BLaER1 treated with 17β-estradiol and CSF1 and Interleukin-3, amounts not matched to agents 10 nM and 100 nM (cell line): ENCODE data around the gene EDAR.

Source experiments
- H3K27ac ChIP-seq, 11 experiments: shearing (Covaris generic); formaldehyde crosslinking; 2 replicates each; pipeline ENCODE4 v1.8.1; 2022
- H3K27me3 ChIP-seq, 11 experiments: shearing (Covaris generic); formaldehyde crosslinking; 2 replicates each; pipeline ENCODE4 v1.8.1; 2022
- H3K36me3 ChIP-seq, 11 experiments: shearing (Covaris generic); formaldehyde crosslinking; 2 replicates each; pipeline ENCODE4 v1.8.1; 2022
- H3K4me1 ChIP-seq, 10 experiments: shearing (Covaris generic); formaldehyde crosslinking; 2 replicates each; pipeline ENCODE4 v1.8.1; 2022
- H3K4me2 ChIP-seq, 11 experiments: shearing (Covaris generic); formaldehyde crosslinking; 2 replicates each; pipeline ENCODE4 v1.8.1; 2022
- H3K4me3 ChIP-seq, 10 experiments: shearing (Covaris generic); formaldehyde crosslinking; 2 replicates each; pipeline ENCODE4 v1.8.1; 2022
- H3K9ac ChIP-seq, 11 experiments: shearing (Covaris generic); formaldehyde crosslinking; 2 replicates each; pipeline ENCODE4 v1.8.1; 2022
- H3K9me3 ChIP-seq, 11 experiments: shearing (Covaris generic); formaldehyde crosslinking; replicated peaks in 1 of 11; 2 replicates each; pipeline ENCODE4 v1.8.1; 2022
- H4K20me1 ChIP-seq, 11 experiments: shearing (Covaris generic); formaldehyde crosslinking; 2 replicates each; pipeline ENCODE4 v1.8.1; 2022
- Cebpa-rat ChIP-seq, 11 experiments: shearing (Covaris generic); IDR thresholded peaks; 2 replicates each; pipeline ENCODE4 v1.8.1; 2022

Gene EDAR

GRCh38 chr2:108907822-108908712, 81.0 kb downstream of the EDAR start:
- Histone ChIP-seq H3K36me3 (no peaks in the 10 kb centered on the region), H3K27me3 (no peaks in the 10 kb centered on the region), H3K4me1 (peaks cover 0 to 17% (median 0%) of the 10 kb centered on the region in 10 experiments; a peak in 7 of 20 replicates), H3K9me3 (no peaks in the 10 kb centered on the region), H3K4me3 (no peak overlapping the region), H3K9ac (no peak overlapping the region), H4K20me1 (no peaks in the 10 kb centered on the region), H3K4me2 (peak overlapping the region in 7 of 11 experiments; percentile 15 to 46 (median 23); a peak in 10 of 22 replicates), H3K27ac (no peak overlapping the region)
- TF ChIP-seq Cebpa-rat (IDR thresholded peaks at IDR 0.05) = no peak

- H3K4me3 ChIP-seq = no peak overlapping the region
- H3K4me2 ChIP-seq = no peak overlapping the region
- no peaks in the 10 kb centered on the region for H3K36me3 ChIP-seq
- H3K27ac ChIP-seq = no peak overlapping the region
- H3K27me3 ChIP-seq = no peaks in the 10 kb centered on the region
- no peaks in the 10 kb centered on the region for H4K20me1 ChIP-seq
- no peaks in the 10 kb centered on the region for H3K9me3 ChIP-seq
- H3K9ac ChIP-seq = no peak overlapping the region
- H3K4me1 ChIP-seq = peaks cover 0 to 17% (median 0%) of the 10 kb centered on the region in 10 experiments; a peak in 7 of 20 replicates
- no peak for TF ChIP-seq Cebpa-rat (IDR thresholded peaks at IDR 0.05)
Observed at GRCh38 chr2:108906403-108907077, 82.5 kb downstream of the EDAR start.

DNA sequence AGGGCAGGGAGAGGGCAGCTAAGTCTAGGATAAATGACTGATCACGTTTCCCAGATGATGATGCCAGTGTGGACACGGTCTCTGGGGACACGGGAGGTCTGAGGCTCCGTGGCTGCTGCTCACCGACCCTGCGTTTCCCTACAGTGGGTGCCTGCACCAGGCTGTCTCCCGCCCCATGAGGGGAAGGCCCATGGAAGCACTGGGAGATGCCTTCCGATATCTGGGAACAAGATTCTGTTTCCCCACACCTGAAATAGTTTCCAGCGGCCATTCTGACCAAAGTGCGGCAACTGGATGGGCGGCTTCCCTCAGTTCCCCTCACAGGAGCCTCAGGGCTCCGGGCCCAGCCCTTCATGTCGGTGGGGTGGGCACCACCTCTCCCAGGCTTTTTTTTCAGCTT, 83.1 kb downstream of the EDAR start:
- Histone ChIP-seq H3K9me3 (peaks cover 0 to 2% (median 0%) of the 10 kb centered on the region in 11 experiments; a peak in 5 of 22 replicates), H3K4me1 (peaks cover 0 to 17% (median 0%) of the 10 kb centered on the region in 10 experiments; a peak in 7 of 20 replicates), H3K27me3 (no peaks in the 10 kb centered on the region), H4K20me1 (no peaks in the 10 kb centered on the region), H3K27ac (no peak overlapping the region), H3K4me3 (no peak overlapping the region), H3K4me2 (no peak overlapping the region), H3K9ac (no peak overlapping the region), H3K36me3 (no peaks in the 10 kb centered on the region)
- no peak for TF ChIP-seq Cebpa-rat (IDR thresholded peaks at IDR 0.05)

- H3K4me1 ChIP-seq = peaks cover 0 to 17% (median 0%) of the 10 kb centered on the region in 10 experiments; a peak in 7 of 20 replicates
- TF ChIP-seq Cebpa-rat (IDR thresholded peaks at IDR 0.05) = no peak
- H3K4me3 ChIP-seq = no peak overlapping the region
- no peaks in the 10 kb centered on the region for H3K27me3 ChIP-seq
- no peak overlapping the region for H3K4me2 ChIP-seq
- H3K9me3 ChIP-seq = peaks cover 2 to 9% (median 5%) of the 10 kb centered on the region in 11 experiments; a peak in 17 of 22 replicates
- H3K27ac ChIP-seq = no peak overlapping the region
- no peak overlapping the region for H3K9ac ChIP-seq
- no peaks in the 10 kb centered on the region for H4K20me1 ChIP-seq
- H3K36me3 ChIP-seq = no peaks in the 10 kb centered on the region
Observed at GRCh38 chr2:108905176-108905575, 83.8 kb downstream of the EDAR start.

- Histone ChIP-seq H4K20me1 (no peaks in the 10 kb centered on the region), H3K36me3 (no peaks in the 10 kb centered on the region), H3K4me2 (no peak overlapping the region), H3K9me3 (peaks cover 6 to 12% (median 8%) of the 10 kb centered on the region in 11 experiments; a peak in 17 of 22 replicates), H3K4me3 (no peak overlapping the region), H3K9ac (no peak overlapping the region), H3K4me1 (peaks cover 0 to 17% (median 0%) of the 10 kb centered on the region in 10 experiments; a peak in 7 of 20 replicates), H3K27me3 (no peaks in the 10 kb centered on the region), H3K27ac (no peak overlapping the region)
- no peak for TF ChIP-seq Cebpa-rat (IDR thresholded peaks at IDR 0.05)
Observed at GRCh38 chr2:108904680-108905079, 84.3 kb downstream of the EDAR start.

DNA sequence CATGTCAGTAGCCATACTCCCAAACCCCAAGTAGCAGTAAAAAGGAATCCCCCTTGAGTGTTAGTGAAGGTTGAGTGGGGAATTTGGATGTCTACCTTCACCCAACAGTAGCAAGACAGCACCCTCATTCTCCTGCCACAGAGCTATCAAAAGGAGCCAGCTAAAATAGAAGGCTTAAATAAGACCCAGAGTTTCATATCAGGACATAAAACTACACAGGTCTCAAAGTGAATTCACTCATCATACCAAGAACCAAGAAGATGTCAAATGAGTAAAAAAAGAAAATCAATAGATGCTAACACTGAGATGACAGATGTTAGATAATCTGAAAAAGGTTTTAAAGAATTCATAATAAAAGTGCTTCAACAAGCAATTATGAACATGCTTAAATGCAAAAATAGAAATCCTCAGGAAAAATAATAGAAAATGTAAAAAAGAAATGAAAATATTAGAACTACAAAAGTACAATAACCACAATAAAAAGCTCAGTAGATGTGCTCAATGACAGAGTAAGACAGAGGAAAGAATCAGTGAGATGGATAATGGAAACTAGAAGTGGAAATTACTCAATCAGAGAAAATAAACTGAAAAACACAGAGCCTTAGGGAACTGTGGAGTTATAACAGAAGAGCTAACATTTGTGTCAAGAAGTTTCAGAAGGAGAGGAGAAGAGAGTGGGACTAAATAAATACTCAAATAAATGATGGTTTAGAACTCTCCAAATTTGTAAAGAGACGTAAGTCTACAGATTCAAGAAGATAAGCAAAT, 90.5 kb downstream of the EDAR start:
- Histone ChIP-seq H4K20me1 (no peaks in the 10 kb centered on the region), H3K9ac (no peak overlapping the region), H3K9me3 (peaks cover 6 to 25% (median 11%) of the 10 kb centered on the region in 11 experiments; a peak in 17 of 22 replicates)

DNA sequence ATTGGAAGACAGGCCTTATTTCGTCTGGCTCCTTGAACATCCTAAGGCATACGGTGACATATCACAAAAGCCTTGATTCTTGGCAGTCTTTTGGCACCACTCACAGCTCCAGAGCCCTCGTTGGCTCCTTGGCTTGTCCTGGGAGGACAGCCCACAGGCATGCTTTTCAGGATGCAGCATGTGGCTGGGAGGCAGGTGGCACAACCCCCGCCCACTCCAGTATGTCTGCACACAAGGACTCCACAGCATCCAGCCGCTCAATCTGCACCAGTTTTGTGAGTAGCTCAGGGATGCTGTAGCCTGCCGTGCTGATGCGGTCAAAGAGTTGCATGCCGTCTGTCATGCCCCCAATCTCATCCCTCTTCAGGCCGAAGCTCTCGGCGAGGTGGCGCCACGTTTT, 92.3 kb downstream of the EDAR start:
- Histone ChIP-seq H3K36me3 (peaks cover 0 to 7% (median 0%) of the 10 kb centered on the region in 11 experiments; a peak in 3 of 22 replicates), H3K4me2 (no peak overlapping the region), H4K20me1 (no peaks in the 10 kb centered on the region), H3K27me3 (no peaks in the 10 kb centered on the region), H3K4me3 (no peak overlapping the region), H3K9ac (no peak overlapping the region), H3K9me3 (peaks cover 10 to 35% (median 16%) of the 10 kb centered on the region in 11 experiments; a peak in 20 of 22 replicates), H3K4me1 (no peaks in the 10 kb centered on the region), H3K27ac (no peak overlapping the region)
- no peak for TF ChIP-seq Cebpa-rat (IDR thresholded peaks at IDR 0.05)

More for the DNA sequence above, 90.5 kb downstream of the EDAR start:
- Histone ChIP-seq H3K4me3 (no peak overlapping the region), H3K4me1 (no peaks in the 10 kb centered on the region), H3K27ac (no peak overlapping the region), H3K36me3 (no peaks in the 10 kb centered on the region), H3K27me3 (no peaks in the 10 kb centered on the region), H3K4me2 (no peak overlapping the region)
- no peak for TF ChIP-seq Cebpa-rat (IDR thresholded peaks at IDR 0.05)

GRCh38 chr2:108895188-108895587, 93.8 kb downstream of the EDAR start:
- no peaks in the 10 kb centered on the region for H4K20me1 ChIP-seq
- no peak overlapping the region for H3K27ac ChIP-seq
- H3K9ac ChIP-seq = no peak overlapping the region
- no peaks in the 10 kb centered on the region for H3K27me3 ChIP-seq
- TF ChIP-seq Cebpa-rat (IDR thresholded peaks at IDR 0.05) = no peak
- no peak overlapping the region for H3K4me2 ChIP-seq
- H3K4me3 ChIP-seq = no peak overlapping the region
- H3K36me3 ChIP-seq = peaks cover 0 to 14% (median 6%) of the 10 kb centered on the region in 11 experiments; a peak in 15 of 22 replicates
- H3K9me3 ChIP-seq = peaks cover 17 to 46% (median 24%) of the 10 kb centered on the region in 11 experiments
- H3K4me1 ChIP-seq = no peaks in the 10 kb centered on the region
